ENCODE measurements around the gene SNX32. TPM values are rescaled to one million over a fixed set of nuclear protein-coding genes. Genes with fewer than 3 reads are reported as not detected.

Gene SNX32
- total and polyA plus RNA-seq, 9 of the 15 experiments (the other 6 are each of a cell fraction or from before 2014, with no cell fraction given) = 0.03 TPM; not detected in 7

DNA sequence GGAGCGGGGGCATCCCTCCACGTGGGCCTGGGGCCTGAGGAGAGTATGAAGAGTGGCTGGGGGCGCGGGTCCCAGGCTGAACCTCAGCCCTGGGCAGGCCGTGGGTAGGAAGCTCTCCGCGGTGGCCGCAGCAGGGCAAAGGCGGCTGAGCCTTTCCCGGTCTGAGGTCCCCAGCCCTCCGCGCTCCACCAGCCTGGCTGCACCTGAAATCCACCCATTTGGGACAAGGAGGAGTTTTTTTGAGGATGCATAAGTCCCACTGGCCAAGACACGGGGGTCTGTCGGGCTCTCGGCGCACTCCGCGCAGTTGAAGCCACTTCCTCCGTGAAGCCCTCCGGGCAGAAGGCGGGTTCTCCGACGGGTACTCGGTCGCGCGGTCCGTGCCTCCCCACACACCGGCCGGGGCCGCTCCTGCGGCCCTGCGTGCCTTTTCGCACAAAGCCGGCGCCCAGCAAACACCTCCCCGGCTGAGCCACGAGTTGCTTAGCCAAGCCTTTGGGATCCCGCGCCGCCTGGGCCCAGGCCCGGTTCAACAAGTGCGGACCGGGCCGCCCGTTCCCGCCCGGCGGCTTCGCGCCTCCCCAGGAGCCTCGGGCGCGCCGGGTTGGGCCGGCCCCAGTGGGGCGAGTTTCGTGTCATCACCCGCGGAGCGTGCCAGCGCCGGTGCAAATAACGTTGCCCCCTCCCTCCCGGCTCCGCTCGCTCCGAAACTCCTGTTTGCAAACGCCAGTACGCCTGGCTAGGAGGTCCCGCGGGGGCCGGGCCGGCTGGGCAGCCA lies 47.6 kb upstream of the SNX32 start:
- Histone ChIP-seq H3K9me3 (replicated peaks; ENCODE audit: control insufficient read depth, insufficient read depth, low read depth, low read length) (no peaks in the 10 kb centered on the region), H3K79me2 (ENCODE audit: control insufficient read depth, insufficient read depth, low read length) (no peaks in the 10 kb centered on the region), H4K20me1 (replicated peaks; ENCODE audit: control insufficient read depth, insufficient read depth, low read length) (peaks cover 12% of the 10 kb centered on the region; the same call in 1 of the 2 replicates), H3K9ac (ENCODE audit: insufficient read depth in 1 of 2, low read depth in 2 of 2, low read length in 2 of 2) (no peak overlapping the region), H2AFZ (ENCODE audit: low read depth, low read length) (no peak overlapping the region), H3K36me3 (ENCODE audit: control insufficient read depth, insufficient read depth, low read length) (no peaks in the 10 kb centered on the region), H3K27ac (ENCODE audit: extremely low read depth, low read depth, low read length) (no peak overlapping the region), H3K4me1 (replicated peaks in 1 of 2; ENCODE audit: control insufficient read depth in 2 of 2, insufficient read depth in 2 of 2, low read length in 2 of 2) (peaks cover 0 to 36% of the 10 kb centered on the region in 2 experiments; a peak in 2 of 5 replicates), H3K4me3 (no peak overlapping the region), H3K9me1 (ENCODE audit: control insufficient read depth, insufficient read depth, low read length) (no peaks in the 10 kb centered on the region), H3K4me2 (ENCODE audit: insufficient read depth, low read length) (no peak overlapping the region), H3K27me3 (ENCODE audit: control insufficient read depth in 2 of 2, insufficient read depth in 2 of 2, low read length in 2 of 2) (peaks cover 18 to 32% of the 10 kb centered on the region in 2 experiments; a peak in 4 of 5 replicates)
- intact Hi-C loops (cut with micrococcal nuclease) (loop anchor here (10.0 kb wide), 1 partner anchor 199 kb away; no protein-coding TSS in a partner anchor), in situ Hi-C loops (cut with MboI) (no loop called here)
- ChIA-PET CTCF (ENCODE audit: low intra/inter-chr PET ratio) (no interaction called here), POLR2A (no interaction called here)
- FAIRE-seq (no peak), DNase-seq (ENCODE audit: extremely low read depth in 1 of 4, low spot score in 3 of 4) (no peak), ATAC-seq (no peak)
- 60% methylated on average over 33 of the region's 74 CpGs for WGBS (ENCODE audit: insufficient coverage, low coverage, missing lambda C conversion rate)
- no peak for TF ChIP-seq SREBF1 (IDR thresholded peaks at IDR 0.05; ENCODE audit: borderline replicate concordance, low read depth, low read length)
- TF ChIP-seq, protein P1, sequence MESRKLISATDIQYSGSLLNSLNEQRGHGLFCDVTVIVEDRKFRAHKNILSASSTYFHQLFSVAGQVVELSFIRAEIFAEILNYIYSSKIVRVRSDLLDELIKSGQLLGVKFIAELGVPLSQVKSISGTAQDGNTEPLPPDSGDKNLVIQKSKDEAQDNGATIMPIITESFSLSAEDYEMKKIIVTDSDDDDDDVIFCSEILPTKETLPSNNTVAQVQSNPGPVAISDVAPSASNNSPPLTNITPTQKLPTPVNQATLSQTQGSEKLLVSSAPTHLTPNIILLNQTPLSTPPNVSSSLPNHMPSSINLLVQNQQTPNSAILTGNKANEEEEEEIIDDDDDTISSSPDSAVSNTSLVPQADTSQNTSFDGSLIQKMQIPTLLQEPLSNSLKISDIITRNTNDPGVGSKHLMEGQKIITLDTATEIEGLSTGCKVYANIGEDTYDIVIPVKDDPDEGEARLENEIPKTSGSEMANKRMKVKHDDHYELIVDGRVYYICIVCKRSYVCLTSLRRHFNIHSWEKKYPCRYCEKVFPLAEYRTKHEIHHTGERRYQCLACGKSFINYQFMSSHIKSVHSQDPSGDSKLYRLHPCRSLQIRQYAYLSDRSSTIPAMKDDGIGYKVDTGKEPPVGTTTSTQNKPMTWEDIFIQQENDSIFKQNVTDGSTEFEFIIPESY (CRISPR knock-in tag; IDR thresholded peaks at IDR 0.05) = peak; percentile 67
- TF ChIP-seq ZFP36 (IDR thresholded peaks at IDR 0.05; ENCODE audit: low read depth, low read length, partially characterized antibody) = peak; percentile 7
- BruUV-seq (replicated peaks) = no TSS peak
